AG04449 (cell line): ENCODE measurements around the gene SERPINB4.

ENCODE experiments used
- CTCF ChIA-PET: fragments of 350-600 bp; formaldehyde crosslinking; extraction: SDS; loops from one replicate; lab custom pipeline; 2021; ENCODE audit warnings: antibody characterized with exemption; lab: Yijun Ruan, JAX
- POLR2A ChIA-PET: fragments of 400-600, 350-600 bp; formaldehyde crosslinking; extraction: SDS; loops from one replicate; lab custom pipeline; 2020; ENCODE audit warnings: antibody characterized with exemption, inconsistent platforms; lab: Yijun Ruan, JAX
- DNase-seq: peaks from one replicate; pipeline ENCODE4 v3.0.0-alpha.2; 2010; ENCODE audit warnings: low read depth, low spot score
- H3K4me3 ChIP-seq: 2 replicates; pipeline ENCODE4 v1.5.1; 2011; ENCODE audit warnings: low read depth, mild to moderate bottlenecking, control low read depth, low read length
- CTCF ChIP-seq: IDR thresholded peaks from one replicate; pipeline ENCODE4 v1.5.1; 2011; ENCODE audit warnings: mild to moderate bottlenecking, moderate library complexity, low read length, control low read depth, inconsistent platforms; ENCODE audit not compliant: insufficient read depth; ENCODE audit errors: missing control alignments

Gene SERPINB4

GRCh38 chr18:63624863-63625262, 19.2 kb downstream of the SERPINB4 start:
- ChIA-PET CTCF (no interaction called here), POLR2A (no interaction called here)
- no peak for DNase-seq
- no peak overlapping the region for H3K4me3 ChIP-seq
- TF ChIP-seq CTCF: no peak

- POLR2A ChIA-PET: no interaction called here
- CTCF ChIA-PET: interaction anchor here (1.1 kb wide), 1 partner anchor 11 kb away, joined by 3 read pairs; no protein-coding TSS in a partner anchor
- no peak overlapping the region for H3K4me3 ChIP-seq
- DNase-seq: no peak
- TF ChIP-seq CTCF: no peak
Measured at GRCh38 chr18:63619661-63620060, 24.4 kb downstream of the SERPINB4 start.

GRCh38 chr18:63617915-63618234, 26.2 kb downstream of the SERPINB4 start:
- TF ChIP-seq CTCF: no peak
- DNase-seq: no peak
- ChIA-PET CTCF (interaction anchor here (1.2 kb wide), 1 partner anchor 123 kb away, joined by 3 read pairs; no protein-coding TSS in a partner anchor), POLR2A (no interaction called here)
- H3K4me3 ChIP-seq: no peak overlapping the region

GRCh38 chr18:63617049-63617914, 26.8 kb downstream of the SERPINB4 start:
- POLR2A ChIA-PET: no interaction called here

GRCh38 chr18:63613420-63613819, 30.6 kb downstream of the SERPINB4 start:
- DNase-seq: no peak
- POLR2A ChIA-PET: no interaction called here
- CTCF ChIA-PET: interaction anchor here (0.9 to 1.3 kb wide), 2 partner anchors 8 to 10 kb away, joined by 3 to 4 read pairs; no protein-coding TSS in a partner anchor

More at GRCh38 chr18:63617049-63617914, 26.8 kb downstream of the SERPINB4 start:
- TF ChIP-seq CTCF: no peak
- H3K4me3 ChIP-seq: no peak overlapping the region
- CTCF ChIA-PET: interaction anchor here (1.2 kb wide), 1 partner anchor 124 kb away, joined by 3 read pairs; no protein-coding TSS in a partner anchor
- DNase-seq: no peak

More at GRCh38 chr18:63613420-63613819, 30.6 kb downstream of the SERPINB4 start:
- TF ChIP-seq CTCF: no peak
- H3K4me3 ChIP-seq: no peak overlapping the region
